PC-9 (cell line): ENCODE results near the gene TLR4.

ENCODE experiments used
- EZH2 ChIP-seq: fragments of 200-600 bp; sonication (generic); IDR thresholded peaks from 2 replicates; pipeline ENCODE4 v1.8.0; 2017; ENCODE audit warnings: antibody characterized with exemption, low read depth
- TF ChIP-seq, protein P1 (sequence below): fragments of 200-600 bp; sonication (generic); conservative IDR thresholded peaks from 2 replicates; pipeline ENCODE4 v1.6.1; 2017; ENCODE audit warnings: mixed run types, antibody characterized with exemption, mild to moderate bottlenecking, moderate library complexity

GRCh38 chr9:117744369-117744768 lies 40.2 kb downstream of the TLR4 start:
- TF ChIP-seq, protein P1, sequence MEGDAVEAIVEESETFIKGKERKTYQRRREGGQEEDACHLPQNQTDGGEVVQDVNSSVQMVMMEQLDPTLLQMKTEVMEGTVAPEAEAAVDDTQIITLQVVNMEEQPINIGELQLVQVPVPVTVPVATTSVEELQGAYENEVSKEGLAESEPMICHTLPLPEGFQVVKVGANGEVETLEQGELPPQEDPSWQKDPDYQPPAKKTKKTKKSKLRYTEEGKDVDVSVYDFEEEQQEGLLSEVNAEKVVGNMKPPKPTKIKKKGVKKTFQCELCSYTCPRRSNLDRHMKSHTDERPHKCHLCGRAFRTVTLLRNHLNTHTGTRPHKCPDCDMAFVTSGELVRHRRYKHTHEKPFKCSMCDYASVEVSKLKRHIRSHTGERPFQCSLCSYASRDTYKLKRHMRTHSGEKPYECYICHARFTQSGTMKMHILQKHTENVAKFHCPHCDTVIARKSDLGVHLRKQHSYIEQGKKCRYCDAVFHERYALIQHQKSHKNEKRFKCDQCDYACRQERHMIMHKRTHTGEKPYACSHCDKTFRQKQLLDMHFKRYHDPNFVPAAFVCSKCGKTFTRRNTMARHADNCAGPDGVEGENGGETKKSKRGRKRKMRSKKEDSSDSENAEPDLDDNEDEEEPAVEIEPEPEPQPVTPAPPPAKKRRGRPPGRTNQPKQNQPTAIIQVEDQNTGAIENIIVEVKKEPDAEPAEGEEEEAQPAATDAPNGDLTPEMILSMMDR, result no peak
- TF ChIP-seq EZH2, result no peak
